A673 (cell line): ENCODE data around the gene HCAR3. TPM values are rescaled to one million over a fixed set of nuclear protein-coding genes. Genes with fewer than 3 reads are reported as not detected.

Experiments used
- BruUV-seq: library from RNA; stranded (reverse); fragments of 400-500 nt; replicated peaks from 2 replicates; lab custom pipeline; 2021; lab: Mats Ljungman, UMichigan
- CTCF ChIA-PET: fragments of 300-600 bp; sonication (Branson Sonifier 250); formaldehyde crosslinking; loops from one replicate; lab custom pipeline; 2022; ENCODE audit warnings: antibody characterized with exemption; lab: Charles Lee
- POLR2A ChIA-PET: fragments of 300-600 bp; sonication (Branson Sonifier 250); formaldehyde crosslinking; loops from one replicate; lab custom pipeline; 2022; ENCODE audit warnings: antibody characterized with exemption; ENCODE audit not compliant: low non-redundant PET; lab: Charles Lee
- DNase-seq: peaks from one replicate; pipeline ENCODE4 v3.0.0-alpha.2; 2015; ENCODE audit warnings: low spot score
- H3K27ac ChIP-seq: fragments of 200-600 bp; sonication (generic); 2 replicates; pipeline ENCODE4 v1.5.1; 2016; ENCODE audit warnings: mixed run types, low read depth, mild to moderate bottlenecking, mixed read lengths, antibody characterized with exemption, low read length; ENCODE audit not compliant: poor library complexity, severe bottlenecking
- H3K27me3 ChIP-seq: fragments of 200-600 bp; sonication (generic); replicated peaks from 2 replicates; pipeline ENCODE4 v1.6.1; 2017; ENCODE audit warnings: mixed run types, low read depth, mild to moderate bottlenecking, mixed read lengths, antibody characterized with exemption, low read length; ENCODE audit not compliant: insufficient read depth, poor library complexity
- H3K36me3 ChIP-seq: fragments of 200-600 bp; sonication (generic); 2 replicates; pipeline ENCODE4 v1.6.1; 2016; ENCODE audit warnings: mixed run types, mild to moderate bottlenecking, mixed read lengths, antibody characterized with exemption, low read length; ENCODE audit not compliant: insufficient read depth, poor library complexity, severe bottlenecking
- H3K4me1 ChIP-seq: fragments of 200-600 bp; sonication (generic); 2 replicates; pipeline ENCODE4 v1.6.1; 2017; ENCODE audit warnings: mixed run types, mild to moderate bottlenecking, mixed read lengths, antibody characterized with exemption, low read length; ENCODE audit not compliant: insufficient read depth, poor library complexity, severe bottlenecking
- H3K4me3 ChIP-seq: fragments of 200-600 bp; sonication (generic); 2 replicates; pipeline ENCODE4 v1.5.1; 2016; ENCODE audit warnings: low read depth, mixed run types, mild to moderate bottlenecking, mixed read lengths, low read length; ENCODE audit not compliant: poor library complexity, severe bottlenecking
- H3K9me3 ChIP-seq: fragments of 200-600 bp; sonication (generic); 2 replicates; pipeline ENCODE4 v1.6.1; 2016; ENCODE audit warnings: mixed run types, low read depth, mild to moderate bottlenecking, mixed read lengths, antibody characterized with exemption, low read length; ENCODE audit not compliant: poor library complexity, severe bottlenecking
- EZH2 ChIP-seq: fragments of 200-600 bp; sonication (generic); IDR thresholded peaks from 2 replicates; pipeline ENCODE4 v1.6.1; 2017; ENCODE audit warnings: borderline replicate concordance, low read depth, mild to moderate bottlenecking, mixed read lengths, antibody characterized with exemption, low read length; ENCODE audit not compliant: poor library complexity, severe bottlenecking
- intact Hi-C: fragments of 100-400 bp; cut with micrococcal nuclease; formaldehyde crosslinking; loops from one replicate; pipeline ENCODE4 v1.10.0; 2022; ENCODE audit not compliant: unreplicated experiment
- total RNA-seq: library from RNA; stranded (reverse); gene quantifications from 2 replicates; pipeline ENCODE4 v1.2.3, GENCODE V29; 2021
- TF ChIP-seq, protein P1 (sequence below): fragments of 300-800, 200-600 bp; sonication (generic); conservative IDR thresholded peaks from 2 replicates; pipeline ENCODE4 v1.5.1; 2017; ENCODE audit warnings: low read depth, mild to moderate bottlenecking, antibody characterized with exemption, low read length, moderate library complexity, mixed read lengths

HCAR3 gene
- total RNA-seq, 1 experiment from 2014 or later = not detected

DNA sequence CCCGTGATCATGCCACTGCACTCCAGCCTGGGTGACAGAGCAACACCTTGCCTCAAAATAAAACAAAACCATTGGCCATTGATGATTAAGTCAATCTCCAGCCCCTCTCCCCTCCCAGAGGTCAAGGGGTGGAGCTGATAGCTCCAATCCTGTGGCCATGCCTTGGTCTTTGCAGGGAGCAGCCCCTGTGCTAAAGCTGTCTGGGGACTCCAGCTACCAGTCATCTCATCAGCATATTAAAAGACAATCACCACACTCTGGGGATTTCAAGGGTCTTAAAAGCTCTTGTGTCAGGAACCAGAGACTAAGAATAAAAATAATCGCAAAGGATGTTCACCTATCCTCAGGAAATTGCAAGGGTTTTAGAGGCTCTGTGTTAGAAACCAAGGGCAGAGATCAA, 44.1 kb downstream of the HCAR3 start:
- Histone ChIP-seq H3K4me3 (no peak overlapping the region), H3K27ac (no peak overlapping the region), H3K36me3 (no peaks in the 10 kb centered on the region), H3K4me1 (no peaks in the 10 kb centered on the region), H3K27me3 (no peaks in the 10 kb centered on the region), H3K9me3 (no peaks in the 10 kb centered on the region)
- no peak for DNase-seq
- ChIA-PET CTCF (no interaction called here), POLR2A (no interaction called here)
- TF ChIP-seq, protein P1, sequence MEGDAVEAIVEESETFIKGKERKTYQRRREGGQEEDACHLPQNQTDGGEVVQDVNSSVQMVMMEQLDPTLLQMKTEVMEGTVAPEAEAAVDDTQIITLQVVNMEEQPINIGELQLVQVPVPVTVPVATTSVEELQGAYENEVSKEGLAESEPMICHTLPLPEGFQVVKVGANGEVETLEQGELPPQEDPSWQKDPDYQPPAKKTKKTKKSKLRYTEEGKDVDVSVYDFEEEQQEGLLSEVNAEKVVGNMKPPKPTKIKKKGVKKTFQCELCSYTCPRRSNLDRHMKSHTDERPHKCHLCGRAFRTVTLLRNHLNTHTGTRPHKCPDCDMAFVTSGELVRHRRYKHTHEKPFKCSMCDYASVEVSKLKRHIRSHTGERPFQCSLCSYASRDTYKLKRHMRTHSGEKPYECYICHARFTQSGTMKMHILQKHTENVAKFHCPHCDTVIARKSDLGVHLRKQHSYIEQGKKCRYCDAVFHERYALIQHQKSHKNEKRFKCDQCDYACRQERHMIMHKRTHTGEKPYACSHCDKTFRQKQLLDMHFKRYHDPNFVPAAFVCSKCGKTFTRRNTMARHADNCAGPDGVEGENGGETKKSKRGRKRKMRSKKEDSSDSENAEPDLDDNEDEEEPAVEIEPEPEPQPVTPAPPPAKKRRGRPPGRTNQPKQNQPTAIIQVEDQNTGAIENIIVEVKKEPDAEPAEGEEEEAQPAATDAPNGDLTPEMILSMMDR = no peak
- no peak for TF ChIP-seq EZH2
- BruUV-seq = no TSS peak
- intact Hi-C loops = no loop called here

DNA sequence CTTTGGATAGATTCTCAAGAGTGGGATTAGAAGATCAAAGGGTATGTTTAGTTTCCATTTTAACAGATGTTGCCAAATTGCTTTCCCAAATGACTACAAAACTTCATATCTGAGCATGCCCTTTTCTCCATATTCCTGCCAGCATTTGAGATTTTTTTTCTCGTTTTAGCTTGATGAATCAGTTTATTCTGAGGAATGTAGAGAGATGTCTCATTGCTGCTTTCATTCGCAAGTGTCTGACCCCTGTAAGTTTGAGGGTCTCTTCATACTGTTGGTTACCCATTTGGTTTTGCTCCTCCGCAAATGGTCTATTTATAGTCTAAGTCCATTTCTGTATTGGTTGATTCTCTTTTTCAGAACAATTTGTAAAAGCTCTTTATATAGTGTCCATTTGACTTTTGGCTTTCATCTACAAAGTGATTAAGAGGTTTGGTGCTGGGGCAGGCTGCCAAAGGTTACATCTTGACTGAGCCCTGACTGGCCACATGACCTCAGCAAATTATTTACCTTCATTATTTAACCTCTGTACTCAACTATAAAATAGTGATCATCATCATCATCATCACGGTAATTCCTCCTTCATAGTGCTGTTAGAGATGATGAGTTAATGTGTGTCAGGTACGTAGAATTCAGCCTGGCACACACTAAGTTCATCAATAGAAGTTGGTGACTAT, 47.1 kb downstream of the HCAR3 start:
- DNase-seq = no peak
- Histone ChIP-seq H3K4me3 (no peak overlapping the region), H3K9me3 (no peaks in the 10 kb centered on the region), H3K36me3 (no peaks in the 10 kb centered on the region), H3K4me1 (no peaks in the 10 kb centered on the region), H3K27ac (no peak overlapping the region), H3K27me3 (no peaks in the 10 kb centered on the region)
- BruUV-seq = no TSS peak
- ChIA-PET CTCF (no interaction called here), POLR2A (no interaction called here)
- TF ChIP-seq, protein P1 = no peak
- no peak for TF ChIP-seq EZH2
- intact Hi-C loops = no loop called here

DNA sequence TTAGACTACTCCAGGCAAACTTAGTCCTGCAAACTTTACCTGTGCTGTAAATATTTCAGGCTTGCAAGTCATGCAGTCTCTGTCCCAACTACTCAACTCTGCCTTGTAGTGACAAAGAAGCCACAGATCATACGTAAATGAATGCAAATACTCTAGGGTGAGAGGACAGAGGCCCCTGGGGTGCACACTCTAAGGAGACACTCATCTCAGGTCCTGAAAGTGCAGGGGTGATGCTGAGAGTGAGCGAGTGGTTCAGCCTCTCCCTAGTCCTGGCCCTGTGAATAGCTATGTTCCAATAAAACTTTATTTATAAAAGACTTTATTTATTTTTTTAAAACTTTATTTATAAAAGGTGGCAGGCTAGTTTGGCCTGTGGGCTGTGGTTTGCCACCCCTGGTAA, 48.3 kb downstream of the HCAR3 start:
- no peaks in the 10 kb centered on the region for H3K27me3 ChIP-seq
- no peaks in the 10 kb centered on the region for H3K9me3 ChIP-seq
- H3K27ac ChIP-seq = no peak overlapping the region
- ChIA-PET POLR2A (no interaction called here), CTCF (no interaction called here)
- H3K4me3 ChIP-seq = no peak overlapping the region
- H3K4me1 ChIP-seq = no peaks in the 10 kb centered on the region
- intact Hi-C loops = no loop called here
- DNase-seq = no peak
- no peak for TF ChIP-seq EZH2
- TF ChIP-seq, protein P1 = no peak
- H3K36me3 ChIP-seq = no peaks in the 10 kb centered on the region
- no TSS peak for BruUV-seq
